Type B pancreatic cell (in vitro differentiated cells): ENCODE measurements around the gene KIAA1755. TPM values are rescaled to one million over a fixed set of nuclear protein-coding genes. Genes with fewer than 3 reads are reported as not detected.

ENCODE experiments used
- DNase-seq: peaks from one replicate; pipeline ENCODE4 v3.0.0; 2021; ENCODE audit warnings: mixed read lengths; ENCODE audit not compliant: unreplicated experiment; ENCODE audit errors: extremely low spot score
- H3K27ac Mint-ChIP-seq: 2 replicates; pipeline ENCODE4 v1.8.0; 2021; ENCODE audit warnings: mild to moderate bottlenecking, mixed read lengths
- H3K27me3 Mint-ChIP-seq: 2 replicates; pipeline ENCODE4 v1.8.0; 2021; ENCODE audit warnings: mixed read lengths
- H3K36me3 Mint-ChIP-seq: 2 replicates; pipeline ENCODE4 v1.8.0; 2021; ENCODE audit warnings: mixed read lengths
- H3K4me1 Mint-ChIP-seq: one replicate; pipeline ENCODE4 v1.8.0; 2021; ENCODE audit warnings: mixed read lengths; ENCODE audit not compliant: unreplicated experiment
- H3K4me3 Mint-ChIP-seq: 2 replicates; pipeline ENCODE4 v1.8.0; 2021; ENCODE audit warnings: mild to moderate bottlenecking, mixed read lengths
- H3K9me3 Mint-ChIP-seq: 2 replicates; pipeline ENCODE4 v1.8.0; 2021; ENCODE audit warnings: mixed read lengths
- CTCF ChIP-seq: fragments of 200-600 bp; sonication (generic); conservative IDR thresholded peaks from 2 replicates; pipeline ENCODE4 v1.5.0; 2021; ENCODE audit warnings: antibody characterized with exemption, mild to moderate bottlenecking
- total RNA-seq: library from RNA; stranded (reverse); gene quantifications from 2 replicates; pipeline ENCODE4 v1.2.1, GENCODE V29; 2021; ENCODE audit warnings: low replicate concordance

KIAA1755 gene
- total RNA-seq, 1 donor from 2014 or later, result 4.7 TPM

- Mint-ChIP-seq H3K4me1 (peaks cover 26% of the 10 kb centered on the region), H3K9me3 (no peaks in the 10 kb centered on the region), H3K36me3 (no peaks in the 10 kb centered on the region), H3K27me3 (peaks cover 4% of the 10 kb centered on the region), H3K27ac (no peak overlapping the region), H3K4me3 (no peak overlapping the region)
- no peak for DNase-seq
- peak; percentile 36 for TF ChIP-seq CTCF
Observed at GRCh38 chr20:38222923-38223742, 37.4 kb downstream of the KIAA1755 start.

- H3K4me3 Mint-ChIP-seq, result no peak overlapping the region
- no peak for DNase-seq
- TF ChIP-seq CTCF, result peak; percentile 88
Observed at GRCh38 chr20:38222231-38222922, 38.2 kb downstream of the KIAA1755 start.

GRCh38 chr20:38221119-38221589 is 39.4 kb downstream of the KIAA1755 start:
- Mint-ChIP-seq H3K4me1 (peaks cover 24% of the 10 kb centered on the region), H3K27me3 (peaks cover 4% of the 10 kb centered on the region), H3K36me3 (no peaks in the 10 kb centered on the region), H3K4me3 (peak overlapping the region; percentile 62), H3K9me3 (no peaks in the 10 kb centered on the region), H3K27ac (no peak overlapping the region)
- TF ChIP-seq CTCF, result peak; percentile 96
- DNase-seq, result peak; percentile 89

More at GRCh38 chr20:38222231-38222922, 38.2 kb downstream of the KIAA1755 start:
- Mint-ChIP-seq H3K27me3 (peaks cover 4% of the 10 kb centered on the region), H3K9me3 (no peaks in the 10 kb centered on the region), H3K36me3 (no peaks in the 10 kb centered on the region), H3K4me1 (peaks cover 31% of the 10 kb centered on the region), H3K27ac (no peak overlapping the region)

GRCh38 chr20:38220587-38221118 is 39.9 kb downstream of the KIAA1755 start:
- peak overlapping the region; percentile 62 for H3K4me3 Mint-ChIP-seq
- peaks cover 4% of the 10 kb centered on the region for H3K27me3 Mint-ChIP-seq
- no peaks in the 10 kb centered on the region for H3K9me3 Mint-ChIP-seq
- DNase-seq, result no peak
- H3K36me3 Mint-ChIP-seq, result no peaks in the 10 kb centered on the region
- no peak for TF ChIP-seq CTCF
- H3K27ac Mint-ChIP-seq, result no peak overlapping the region
- H3K4me1 Mint-ChIP-seq, result peaks cover 26% of the 10 kb centered on the region

- Mint-ChIP-seq H3K27ac (no peak overlapping the region), H3K27me3 (peaks cover 4% of the 10 kb centered on the region), H3K36me3 (no peaks in the 10 kb centered on the region), H3K4me1 (peaks cover 38% of the 10 kb centered on the region), H3K4me3 (no peak overlapping the region), H3K9me3 (no peaks in the 10 kb centered on the region)
- TF ChIP-seq CTCF, result no peak
- DNase-seq, result no peak
Observed at GRCh38 chr20:38219006-38219950, 41.3 kb downstream of the KIAA1755 start.
